Prostate gland (tissue), 2 donors: Measurements from ENCODE around the gene UCK2. TPM values are rescaled to one million over a fixed set of nuclear protein-coding genes. Genes with fewer than 3 reads are reported as not detected.

Experiments
- DNase-seq: peaks from one replicate; pipeline ENCODE4 v3.0.0-alpha.2; 2019; ENCODE audit warnings: low spot score
- H3K27ac ChIP-seq, 2 donors: fragments of 200-600 bp; sonication (generic); 2 replicates each; pipeline ENCODE4 v1.5.1; 2017 to 2019
- H3K27me3 ChIP-seq: fragments of 200-600 bp; sonication (generic); replicated peaks from 2 replicates; pipeline ENCODE4 v1.5.1; 2019; ENCODE audit not compliant: insufficient read depth
- H3K36me3 ChIP-seq, 2 donors: fragments of 200-600 bp; sonication (generic); 1 replicate in 1 of 2; 2 replicates in 1 of 2; pipeline versions ENCODE4 v1.5.1 to v1.8.1; 2017 to 2019
- H3K4me1 ChIP-seq: fragments of 200-600 bp; sonication (generic); replicated peaks from 2 replicates; pipeline ENCODE4 v1.5.1; 2019
- H3K4me3 ChIP-seq, 2 donors: fragments of 200-600 bp; sonication (generic); 2 replicates each; pipeline ENCODE4 v1.5.1; 2017 to 2019
- H3K9me3 ChIP-seq: fragments of 200-600 bp; sonication (generic); 2 replicates; pipeline ENCODE4 v1.5.1; 2017
- CTCF ChIP-seq, 4 experiments: fragments of 200-600 bp in 2 of 4; fragments of 450-650 bp in 2 of 4; sonication (generic) in 2 of 4; IDR thresholded peaks; 1 replicate in 3 of 4; 2 replicates in 1 of 4; pipeline ENCODE4 v1.5.1; 2016 to 2019; ENCODE audit warnings: antibody characterized with exemption in 4 of 4, mild to moderate bottlenecking in 2 of 4, moderate library complexity in 2 of 4
- POLR2A ChIP-seq: fragments of 450-650 bp; IDR thresholded peaks from one replicate; pipeline ENCODE4 v1.6.1; 2016; ENCODE audit warnings: antibody characterized with exemption, mild to moderate bottlenecking
- POLR2AphosphoS5 ChIP-seq: sonication (generic); formaldehyde crosslinking; IDR thresholded peaks from one replicate; pipeline ENCODE4 v1.6.1; 2017; ENCODE audit warnings: antibody characterized with exemption
- WGBS: methylation state at CpG from one replicate; pipeline ENCODE4 v1.1.5; 2018; 5-methylcytosine and 5-hydroxymethylcytosine counted together
- intact Hi-C: fragments of 100-400 bp; cut with DNase I; formaldehyde crosslinking; loops from one replicate; pipeline ENCODE4 v1.14.2; 2022
- total RNA-seq, 2 donors: library from RNA; depleted of rRNA; stranded (reverse); fragments of >200 nt; gene quantifications; one replicate each; pipeline ENCODE4 v1.1.0, GENCODE V29; 2016

The UCK2 gene
- total RNA-seq, 2 donors from 2014 or later, result 23.8 to 25.9 TPM

- intact Hi-C loops, result no loop called here
- 40% methylated on average over 4 of the region's 4 CpGs for WGBS
These were observed 52.5 kb downstream of the UCK2 start for GRCh38 chr1:165879946-165880345.

DNA sequence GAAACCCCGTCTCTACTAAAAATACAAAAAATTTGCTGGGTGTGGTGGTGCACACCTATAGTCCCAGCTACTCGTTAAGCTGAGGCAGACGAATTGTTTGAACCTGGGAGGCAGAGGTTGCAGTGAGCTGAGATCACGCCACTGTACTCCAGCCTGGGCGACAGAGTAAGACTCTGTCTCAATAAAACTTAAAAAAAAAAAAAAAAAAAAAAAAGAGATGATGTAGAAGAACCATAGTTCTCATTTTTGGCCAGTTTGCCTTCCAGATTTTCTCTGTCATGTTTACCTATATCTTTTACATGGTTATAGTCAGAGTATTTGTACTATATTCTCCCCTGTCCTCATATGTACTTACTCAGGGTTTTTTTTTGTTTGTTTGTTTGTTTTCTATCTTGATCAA, 53.6 kb downstream of the UCK2 start:
- Histone ChIP-seq H3K27ac (no peak overlapping the region), H3K9me3 (no peaks in the 10 kb centered on the region), H3K27me3 (no peaks in the 10 kb centered on the region), H3K4me1 (peaks cover 5% of the 10 kb centered on the region), H3K36me3 (no peaks in the 10 kb centered on the region), H3K4me3 (no peak overlapping the region)
- TF ChIP-seq CTCF (IDR thresholded peaks at IDR 0.05) (no peak), POLR2A (no peak), POLR2AphosphoS5 (no peak)
- WGBS, result 97% methylated on average over 5 of the region's 5 CpGs
- intact Hi-C loops, result no loop called here
- DNase-seq, result no peak

More at GRCh38 chr1:165879946-165880345, 52.5 kb downstream of the UCK2 start:
- H3K36me3 ChIP-seq, result no peaks in the 10 kb centered on the region
- H3K27ac ChIP-seq, result peak overlapping the region; percentile 45 to 60
- H3K4me3 ChIP-seq, result peak overlapping the region in 1 of 2 donors; percentile 4
- peak; percentile 32 for DNase-seq
- no peaks in the 10 kb centered on the region for H3K9me3 ChIP-seq
- no peaks in the 10 kb centered on the region for H3K27me3 ChIP-seq
- TF ChIP-seq POLR2AphosphoS5, result peak; percentile 52
- TF ChIP-seq POLR2A, result no peak
- no peak for TF ChIP-seq CTCF (IDR thresholded peaks at IDR 0.05)
- peaks cover 5% of the 10 kb centered on the region for H3K4me1 ChIP-seq

GRCh38 chr1:165882168-165882837, 54.9 kb downstream of the UCK2 start:
- no peaks in the 10 kb centered on the region for H3K9me3 ChIP-seq
- no peak for DNase-seq
- peaks cover 8% of the 10 kb centered on the region for H3K4me1 ChIP-seq
- no peak overlapping the region for H3K27ac ChIP-seq
- H3K27me3 ChIP-seq, result no peaks in the 10 kb centered on the region
- no peak for TF ChIP-seq CTCF (IDR thresholded peaks at IDR 0.05)
- TF ChIP-seq POLR2AphosphoS5, result no peak
- TF ChIP-seq POLR2A, result no peak
- H3K36me3 ChIP-seq, result no peaks in the 10 kb centered on the region
- 93% methylated on average over 3 of the region's 3 CpGs for WGBS
- intact Hi-C loops, result no loop called here
- no peak overlapping the region for H3K4me3 ChIP-seq

DNA sequence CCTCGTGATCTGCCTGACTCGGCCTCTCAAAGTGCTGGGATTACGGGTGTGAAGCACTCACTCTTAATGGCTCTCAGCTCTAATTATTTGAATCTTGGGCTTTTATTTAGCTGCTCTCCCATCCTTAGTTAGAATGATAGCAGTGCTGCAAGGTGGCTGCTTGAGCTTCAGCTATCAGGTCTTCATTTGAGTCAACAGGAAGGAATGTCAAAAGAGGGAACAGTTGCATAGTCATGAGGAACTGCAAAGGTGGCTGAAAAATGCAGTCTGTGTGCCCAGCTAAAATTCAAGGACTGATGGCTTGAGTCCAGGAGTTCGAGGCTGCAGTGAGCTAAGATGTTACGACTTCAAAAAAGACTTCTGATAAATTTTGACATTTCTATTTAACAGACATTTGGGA, 55.6 kb downstream of the UCK2 start:
- DNase-seq, result no peak
- Histone ChIP-seq H3K36me3 (no peaks in the 10 kb centered on the region), H3K27me3 (no peaks in the 10 kb centered on the region), H3K27ac (peak overlapping the region in 1 of 2 donors; percentile 87), H3K4me1 (peaks cover 8% of the 10 kb centered on the region), H3K9me3 (no peaks in the 10 kb centered on the region), H3K4me3 (no peak overlapping the region)
- TF ChIP-seq POLR2AphosphoS5 (no peak), CTCF (IDR thresholded peaks at IDR 0.05) (no peak), POLR2A (no peak)
- WGBS, result 81% methylated on average over 5 of the region's 5 CpGs
- intact Hi-C loops, result no loop called here

GRCh38 chr1:165884009-165884689, 56.7 kb downstream of the UCK2 start:
- H3K27ac ChIP-seq, result peak overlapping the region; percentile 81 to 87
- TF ChIP-seq CTCF (IDR thresholded peaks at IDR 0.05) (no peak), POLR2AphosphoS5 (no peak), POLR2A (no peak)
- H3K36me3 ChIP-seq, result no peaks in the 10 kb centered on the region
- H3K9me3 ChIP-seq, result no peaks in the 10 kb centered on the region
- peaks cover 8% of the 10 kb centered on the region for H3K4me1 ChIP-seq
- DNase-seq, result no peak
- no peaks in the 10 kb centered on the region for H3K27me3 ChIP-seq
- intact Hi-C loops, result no loop called here
- 46% methylated on average over 9 of the region's 9 CpGs for WGBS
- H3K4me3 ChIP-seq, result peak overlapping the region in 1 of 2 donors; percentile 7
